HG02763 (cell line): ENCODE results near the gene ARRB2.
"Not testable (repeated sequence)": the region's sequence is repeated elsewhere in the genome, so short reads cannot be mapped to it uniquely, and the experiment has no call there.

Source experiments
- ATAC-seq: cut with Tn5 transposase; IDR thresholded peaks from one replicate; pipeline ENCODE4 v1.9.1; 2021; ENCODE audit warnings: mild to moderate bottlenecking, moderate library complexity; ENCODE audit not compliant: unreplicated experiment

The ARRB2 gene

DNA sequence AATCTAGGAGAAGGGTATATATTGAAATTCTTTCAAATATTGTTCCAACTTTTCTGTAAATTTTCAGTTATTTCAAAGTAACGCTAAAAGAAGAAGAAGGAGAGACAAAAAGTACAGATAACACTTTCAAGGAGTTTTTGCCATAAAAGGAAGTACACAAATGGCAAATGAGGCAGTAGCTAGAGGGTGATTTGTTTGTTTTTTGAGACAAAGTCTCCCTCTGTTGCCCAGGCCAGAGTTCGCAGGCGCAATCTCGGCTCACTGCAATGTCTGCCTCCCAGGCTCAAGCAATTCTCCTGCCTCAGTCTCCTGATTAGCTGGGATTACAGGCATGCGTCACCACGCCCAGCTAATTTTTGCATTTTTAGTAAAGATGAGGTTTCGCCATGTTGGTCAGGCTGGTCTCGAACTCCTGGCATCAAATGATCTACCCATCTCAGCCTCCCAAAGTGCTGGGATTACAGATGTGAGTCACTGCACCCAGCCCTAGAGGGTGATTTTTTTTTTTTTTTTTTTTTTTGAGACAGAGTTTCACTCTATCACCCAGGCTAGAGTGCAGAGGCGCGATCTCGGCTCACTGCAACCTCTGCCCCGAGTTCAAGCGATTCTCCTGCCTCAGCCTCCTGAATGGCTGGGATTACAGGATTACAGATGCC lies 10.9 kb upstream of the ARRB2 start:
- not testable (repeated sequence) for ATAC-seq

DNA sequence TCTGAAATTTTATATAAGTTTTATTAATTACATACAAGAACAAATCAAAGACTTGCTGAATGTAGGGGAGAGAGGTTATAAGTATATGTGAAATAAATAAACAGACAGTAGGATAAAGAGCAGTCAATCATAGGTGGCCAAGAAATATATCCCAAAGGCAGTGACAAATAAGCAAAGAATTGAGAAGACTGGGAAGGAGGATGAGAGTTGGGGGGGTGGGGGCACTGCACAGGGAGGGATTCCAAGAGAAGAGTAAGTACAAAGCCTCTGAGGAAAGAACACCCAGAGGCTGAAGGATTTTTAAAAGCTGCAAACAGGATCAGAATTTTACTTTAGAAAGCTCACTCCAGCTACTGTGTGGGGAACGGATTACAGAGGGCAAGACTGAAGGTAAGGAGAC lies 9.3 kb upstream of the ARRB2 start:
- ATAC-seq = no peak

DNA sequence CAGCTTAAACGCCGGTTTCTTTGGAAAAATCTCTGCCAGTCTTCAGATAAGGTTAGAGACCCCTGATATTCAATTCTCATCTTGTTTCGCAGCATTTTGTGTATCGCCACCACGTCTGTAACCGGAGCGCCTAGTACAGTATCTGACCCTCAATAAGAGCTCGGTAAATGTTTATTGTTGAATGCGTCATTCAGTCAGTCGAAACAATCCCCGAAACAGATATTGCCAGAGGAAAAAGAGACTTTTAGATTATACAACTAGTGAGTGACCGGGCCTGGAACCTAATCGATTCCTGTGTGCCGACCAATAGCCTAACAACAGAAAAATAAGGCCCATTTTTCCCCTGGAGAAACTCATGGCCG lies 7.1 kb upstream of the ARRB2 start:
- ATAC-seq = no peak

DNA sequence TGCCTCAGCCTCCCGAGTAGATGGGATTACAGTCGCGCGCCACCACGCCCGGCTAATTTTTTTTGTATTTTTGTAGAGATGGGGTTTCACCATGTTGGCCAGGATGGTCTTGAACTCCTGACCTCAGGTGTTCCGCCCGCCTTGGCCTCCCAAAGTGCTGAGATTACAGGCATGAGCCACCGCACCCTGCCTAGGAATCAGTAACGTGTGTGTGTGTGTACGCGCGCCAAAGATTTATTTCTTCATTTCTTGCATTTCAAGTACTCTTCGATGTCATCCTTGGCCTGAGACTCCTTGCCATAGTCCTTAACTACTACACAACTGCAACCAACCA lies 5.9 kb upstream of the ARRB2 start:
- not testable (repeated sequence) for ATAC-seq

DNA sequence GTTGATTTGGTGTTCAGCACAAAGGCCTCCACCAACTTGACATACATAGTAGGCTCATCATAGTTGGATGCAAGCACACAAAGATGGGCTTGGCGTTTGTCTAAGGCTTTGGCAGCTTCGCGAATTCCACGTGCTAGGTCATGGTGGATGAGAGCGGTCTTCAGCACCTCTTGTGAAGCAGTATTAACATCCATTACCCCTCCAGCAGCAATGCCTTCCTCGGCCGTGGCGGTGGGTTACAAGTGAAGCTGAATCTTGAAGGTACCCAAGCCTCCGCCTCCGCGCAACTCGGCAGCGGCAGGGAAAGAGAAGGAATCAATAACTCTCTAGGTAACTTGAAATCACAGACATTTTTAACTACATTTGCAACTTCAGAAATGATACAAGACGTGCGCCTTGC lies 5.4 kb upstream of the ARRB2 start:
- ATAC-seq = no peak

DNA sequence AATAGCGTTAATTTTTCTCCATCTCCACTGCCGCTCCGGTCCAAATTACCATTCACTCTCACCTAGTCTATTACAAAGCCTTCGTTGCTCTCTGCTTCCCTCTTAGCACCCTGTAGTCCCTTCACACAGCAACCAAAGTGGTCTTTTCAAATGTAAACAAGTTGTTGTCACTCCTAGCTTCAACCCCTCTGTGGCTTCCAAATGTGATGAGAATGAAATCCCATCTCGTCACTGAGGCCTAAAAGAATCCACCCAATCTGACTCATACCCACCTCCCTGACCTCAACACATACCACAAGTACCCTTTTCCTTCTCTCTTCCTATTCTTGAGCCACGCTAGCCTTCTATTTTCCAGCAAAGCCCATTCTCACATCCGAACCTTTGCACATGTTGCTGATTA lies 4.3 kb upstream of the ARRB2 start:
- ATAC-seq = no peak

DNA sequence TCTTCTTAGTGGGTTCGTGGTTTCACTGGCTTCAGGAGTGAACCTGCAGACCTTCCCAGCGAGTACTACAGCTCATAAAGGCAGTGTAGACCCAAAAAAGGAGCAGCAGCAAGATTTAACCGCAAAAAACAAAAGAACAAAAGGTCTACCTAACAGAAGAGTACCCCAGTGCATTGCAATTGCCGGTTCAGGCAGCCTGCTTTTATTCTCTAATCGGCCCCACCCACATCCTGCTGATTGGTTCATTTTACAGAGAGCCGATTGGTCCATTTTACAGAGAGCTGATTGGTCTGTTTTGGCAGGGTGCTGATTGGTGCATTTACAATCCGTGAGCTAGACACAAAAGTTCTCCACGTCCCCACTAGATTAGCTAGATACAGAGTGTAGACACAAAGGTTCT lies 2.0 kb upstream of the ARRB2 start:
- no peak for ATAC-seq

DNA sequence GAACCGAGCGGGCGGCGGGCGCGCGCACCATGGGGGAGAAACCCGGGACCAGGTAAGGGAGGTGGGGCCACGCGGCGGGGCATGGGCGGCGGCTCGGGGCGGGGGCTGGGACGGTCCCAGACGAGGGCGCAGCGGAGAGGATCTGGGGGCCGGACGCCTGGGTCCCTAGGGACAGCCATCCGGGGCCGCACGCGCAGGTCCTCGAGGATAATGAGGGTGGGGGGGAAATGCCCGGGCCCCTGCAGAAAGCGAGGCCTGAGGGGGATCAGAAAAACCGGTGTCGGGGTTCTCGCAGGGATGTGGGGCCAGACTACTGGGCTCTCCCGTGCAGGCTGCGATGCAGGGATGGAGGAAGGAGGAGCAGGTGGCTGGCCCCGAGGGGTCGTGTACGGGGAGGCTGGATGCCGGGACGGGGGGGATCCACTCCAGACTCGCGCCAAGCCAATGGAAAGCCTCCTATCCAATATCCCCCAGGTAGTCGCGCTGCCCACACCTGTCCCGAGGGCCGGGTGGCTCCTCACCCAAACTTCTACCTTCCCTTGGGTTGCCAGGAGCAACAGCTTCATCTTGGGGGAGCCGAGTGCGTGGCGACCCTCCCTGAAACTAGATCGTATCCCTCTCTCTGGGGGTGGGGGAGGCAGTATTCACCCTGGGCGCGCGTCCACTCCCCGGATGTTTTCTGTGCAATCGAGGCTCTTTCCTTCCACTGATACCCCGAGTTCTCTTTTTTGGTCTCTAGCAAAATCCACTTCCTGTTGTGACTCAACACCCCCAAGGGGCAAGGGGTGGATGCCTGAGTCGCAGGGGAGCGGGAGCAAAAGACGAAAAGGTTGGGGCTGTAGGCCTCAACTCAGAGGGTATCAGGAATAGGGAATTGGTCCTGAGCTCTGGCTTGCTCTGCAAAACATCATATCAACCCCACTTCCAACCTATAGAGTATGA lies 532 bp downstream of the ARRB2 start:
- ATAC-seq = no peak

DNA sequence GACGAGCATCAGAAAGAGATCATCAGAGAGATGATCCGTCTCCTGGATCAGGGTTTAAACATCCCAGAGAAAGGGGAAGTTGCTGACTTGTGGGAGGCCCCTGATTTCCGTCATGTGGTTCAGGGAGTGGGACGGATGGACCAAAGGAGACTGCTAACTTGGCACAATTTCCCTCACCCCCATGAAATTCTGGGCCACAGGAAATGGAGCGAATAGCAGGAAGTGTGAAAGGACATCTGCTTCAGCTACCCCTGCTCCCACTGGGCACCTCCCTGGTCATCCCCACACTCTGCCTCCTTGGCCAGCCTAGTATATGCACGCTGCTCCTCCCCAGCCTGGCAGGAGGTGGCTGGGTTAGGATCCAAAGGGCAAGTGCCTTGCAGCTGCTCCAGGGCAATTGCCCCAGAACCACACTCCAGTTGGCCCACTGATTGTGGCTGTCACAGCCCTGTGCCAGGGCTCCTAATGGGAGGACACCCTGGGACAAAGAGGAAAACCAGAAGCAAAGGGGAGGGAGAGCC lies 1.3 kb downstream of the ARRB2 start:
- no peak for ATAC-seq

DNA sequence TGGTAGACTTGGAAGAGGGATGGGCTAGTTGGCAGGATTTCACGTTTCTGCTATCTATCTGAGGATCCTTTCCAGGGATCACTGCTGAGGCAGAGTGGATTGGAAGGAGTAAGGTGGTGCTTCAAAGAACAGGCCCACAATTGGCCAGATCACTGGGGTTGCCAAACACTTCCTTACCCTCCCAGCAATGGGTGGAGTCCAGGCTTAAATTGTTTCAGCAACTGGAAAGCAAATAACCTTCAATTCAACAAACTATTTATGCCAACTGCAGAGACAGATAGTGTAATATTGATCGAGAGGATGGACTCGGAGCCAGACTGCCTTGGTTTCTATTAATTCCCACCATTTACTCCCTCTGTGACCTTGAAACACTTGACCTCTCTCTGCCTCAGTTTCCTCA lies 2.1 kb downstream of the ARRB2 start:
- ATAC-seq = no peak

DNA sequence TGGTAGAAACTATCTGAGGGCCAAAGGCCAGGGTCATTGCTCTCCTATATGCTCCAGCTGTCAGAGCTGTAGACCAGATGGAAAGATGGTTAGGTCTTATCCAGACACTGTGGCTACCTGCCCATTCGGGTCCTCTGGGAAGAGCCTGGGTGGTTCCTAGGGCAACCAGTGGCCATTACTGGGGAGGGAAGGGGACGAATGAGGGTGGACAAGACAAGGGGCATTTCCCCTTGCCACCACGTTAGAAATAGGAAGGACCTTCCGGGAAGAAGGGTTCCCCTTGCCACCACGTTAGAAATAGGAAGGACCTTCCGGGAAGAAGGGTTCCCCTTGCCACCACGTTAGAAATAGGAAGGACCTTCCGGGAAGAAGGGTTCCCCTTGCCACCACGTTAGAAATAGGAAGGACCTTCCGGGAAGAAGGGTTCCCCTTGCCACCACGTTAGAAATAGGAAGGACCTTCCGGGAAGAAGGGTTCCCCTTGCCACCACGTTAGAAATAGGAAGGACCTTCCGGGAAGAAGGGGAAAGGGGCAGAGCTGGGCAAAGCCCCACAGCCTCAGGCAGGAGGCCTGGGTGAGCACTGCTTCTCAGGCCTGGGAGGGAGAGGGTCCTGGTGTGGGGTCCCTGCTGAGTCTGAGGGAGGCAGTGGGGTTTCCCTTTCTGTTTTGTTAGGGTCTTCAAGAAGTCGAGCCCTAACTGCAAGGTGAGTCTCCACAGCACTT lies 4.1 kb downstream of the ARRB2 start:
- ATAC-seq = not testable (repeated sequence)

DNA sequence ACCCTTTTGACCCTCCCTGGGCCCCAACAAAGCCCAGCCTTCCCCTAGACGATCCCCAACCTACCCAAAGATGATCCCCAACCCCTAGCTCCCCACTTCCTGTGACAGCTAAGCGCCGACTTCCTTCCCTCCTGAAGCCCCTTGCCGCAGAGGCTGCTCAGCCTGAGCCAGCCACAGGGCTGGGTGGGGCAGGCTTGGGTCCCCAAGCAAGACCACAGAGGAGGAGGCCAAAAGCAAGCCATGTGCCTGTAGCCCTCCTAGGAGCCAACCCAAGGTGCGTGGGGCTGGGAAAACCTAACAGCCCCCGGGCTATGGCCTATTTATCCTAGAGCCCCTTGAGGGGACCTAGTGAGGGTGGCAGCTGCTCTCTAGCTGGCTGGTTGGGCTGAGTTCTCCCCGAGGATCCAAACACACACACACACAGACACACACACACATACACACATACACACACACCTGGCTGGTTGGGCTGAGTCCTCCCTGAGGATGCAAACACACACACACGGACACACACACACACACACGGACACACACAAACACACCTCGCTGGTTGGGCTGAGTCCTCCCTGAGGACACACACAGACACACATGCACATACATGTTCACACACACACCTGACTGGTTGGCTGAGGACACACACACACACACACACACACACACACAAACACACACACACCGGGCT lies 4.8 kb downstream of the ARRB2 start:
- no peak for ATAC-seq

DNA sequence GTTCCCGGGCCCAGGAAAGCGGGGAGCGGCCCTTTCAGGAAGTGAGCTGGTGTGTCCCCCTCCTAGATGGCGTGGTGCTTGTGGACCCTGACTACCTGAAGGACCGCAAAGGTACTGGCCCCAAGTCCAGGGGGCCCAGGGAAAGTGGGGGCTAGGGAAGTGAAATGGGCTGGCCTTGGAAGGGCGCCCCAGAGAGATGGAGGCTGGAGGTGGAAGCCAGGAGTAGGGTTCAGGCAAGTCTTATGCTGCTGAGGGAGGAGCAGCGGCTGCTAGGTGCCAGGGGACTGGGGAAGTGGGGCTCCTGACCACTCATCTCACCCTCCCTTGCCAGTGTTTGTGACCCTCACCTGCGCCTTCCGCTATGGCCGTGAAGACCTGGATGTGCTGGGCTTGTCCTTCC lies 5.6 kb downstream of the ARRB2 start:
- no peak for ATAC-seq

DNA sequence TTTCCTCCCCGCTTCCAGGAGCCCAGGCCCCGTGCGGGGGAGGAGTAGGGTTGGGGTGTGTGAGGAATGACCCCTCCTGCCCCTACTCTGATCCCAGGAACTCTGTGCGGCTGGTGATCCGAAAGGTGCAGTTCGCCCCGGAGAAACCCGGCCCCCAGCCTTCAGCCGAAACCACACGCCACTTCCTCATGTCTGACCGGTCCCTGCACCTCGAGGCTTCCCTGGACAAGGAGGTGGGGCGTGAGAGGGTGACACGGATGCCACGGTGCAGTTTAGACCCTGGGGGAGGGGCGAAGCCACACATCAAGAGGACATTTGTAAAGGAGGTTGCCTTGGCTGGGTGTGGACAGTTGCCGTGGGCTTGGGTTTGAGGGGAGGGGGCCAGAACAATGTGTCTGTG lies 7.4 kb downstream of the ARRB2 start:
- ATAC-seq = no peak

DNA sequence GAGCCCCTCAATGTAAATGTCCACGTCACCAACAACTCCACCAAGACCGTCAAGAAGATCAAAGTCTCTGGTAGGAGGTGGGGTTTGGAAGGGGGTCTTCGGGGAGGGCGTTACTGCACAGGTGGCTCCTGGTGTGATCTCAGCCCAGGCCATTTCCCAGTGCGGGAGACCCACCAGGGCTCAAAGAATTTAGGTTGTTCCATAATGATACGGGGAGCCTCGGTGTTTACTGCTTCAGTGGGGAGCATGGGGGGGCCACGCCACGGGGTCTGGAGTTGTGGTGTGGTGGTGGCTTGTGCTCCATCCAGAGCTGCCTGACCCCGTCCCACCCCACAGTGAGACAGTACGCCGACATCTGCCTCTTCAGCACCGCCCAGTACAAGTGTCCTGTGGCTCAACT lies 7.8 kb downstream of the ARRB2 start:
- no peak for ATAC-seq

DNA sequence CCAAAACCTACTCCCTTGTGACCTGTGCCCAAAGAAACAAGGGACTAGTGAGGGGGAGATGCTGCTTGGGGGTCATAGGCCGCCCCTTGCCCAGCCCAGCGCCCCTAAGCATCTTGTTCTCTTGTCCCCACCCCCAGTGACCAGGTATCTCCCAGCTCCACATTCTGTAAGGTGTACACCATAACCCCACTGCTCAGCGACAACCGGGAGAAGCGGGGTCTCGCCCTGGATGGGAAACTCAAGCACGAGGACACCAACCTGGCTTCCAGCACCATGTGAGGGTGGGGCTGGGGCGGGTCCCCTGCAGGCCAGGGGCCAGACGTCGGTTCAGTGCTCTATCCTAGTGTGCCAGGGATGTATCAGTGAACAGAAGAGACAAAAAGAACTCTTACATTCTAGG lies 8.7 kb downstream of the ARRB2 start:
- ATAC-seq = no peak

DNA sequence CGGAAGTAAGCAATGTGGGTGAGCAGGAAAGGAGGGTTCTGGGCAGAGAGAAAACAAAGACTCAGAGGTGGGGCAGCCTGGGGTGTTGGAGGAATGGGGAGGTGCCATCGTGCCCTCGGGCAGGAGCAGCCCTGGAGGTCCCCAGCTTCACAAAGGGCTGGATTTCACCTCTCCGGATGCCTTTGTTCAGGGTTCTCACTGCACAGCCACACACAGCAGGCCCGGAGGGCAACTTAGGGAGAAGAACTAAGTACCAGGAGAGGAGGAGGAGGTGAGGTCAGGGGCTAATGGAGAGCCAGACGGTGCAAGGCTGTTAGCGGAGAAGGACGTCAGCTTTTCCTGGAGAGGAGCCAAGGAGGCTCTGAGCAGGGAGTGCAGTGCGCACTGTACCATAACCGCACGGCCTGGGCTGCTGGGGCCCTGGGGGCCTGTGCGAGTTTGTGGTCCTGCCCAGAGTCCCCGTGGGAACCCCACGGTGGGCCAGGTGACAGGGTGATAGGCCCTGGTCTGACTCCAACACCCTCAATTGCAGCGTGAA lies 9.3 kb downstream of the ARRB2 start:
- no peak for ATAC-seq

DNA sequence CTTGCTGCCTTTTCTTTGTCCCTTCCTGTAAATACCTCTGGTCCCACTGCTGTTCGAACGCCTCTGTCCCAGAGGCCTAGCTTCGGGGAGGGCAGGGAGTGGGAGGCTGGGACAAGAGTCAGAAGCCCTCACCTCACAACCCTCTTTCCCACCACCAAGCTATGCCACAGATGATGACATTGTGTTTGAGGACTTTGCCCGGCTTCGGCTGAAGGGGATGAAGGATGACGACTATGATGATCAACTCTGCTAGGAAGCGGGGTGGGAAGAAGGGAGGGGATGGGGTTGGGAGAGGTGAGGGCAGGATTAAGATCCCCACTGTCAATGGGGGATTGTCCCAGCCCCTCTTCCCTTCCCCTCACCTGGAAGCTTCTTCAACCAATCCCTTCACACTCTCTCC lies 10.4 kb downstream of the ARRB2 start:
- ATAC-seq = no peak

DNA sequence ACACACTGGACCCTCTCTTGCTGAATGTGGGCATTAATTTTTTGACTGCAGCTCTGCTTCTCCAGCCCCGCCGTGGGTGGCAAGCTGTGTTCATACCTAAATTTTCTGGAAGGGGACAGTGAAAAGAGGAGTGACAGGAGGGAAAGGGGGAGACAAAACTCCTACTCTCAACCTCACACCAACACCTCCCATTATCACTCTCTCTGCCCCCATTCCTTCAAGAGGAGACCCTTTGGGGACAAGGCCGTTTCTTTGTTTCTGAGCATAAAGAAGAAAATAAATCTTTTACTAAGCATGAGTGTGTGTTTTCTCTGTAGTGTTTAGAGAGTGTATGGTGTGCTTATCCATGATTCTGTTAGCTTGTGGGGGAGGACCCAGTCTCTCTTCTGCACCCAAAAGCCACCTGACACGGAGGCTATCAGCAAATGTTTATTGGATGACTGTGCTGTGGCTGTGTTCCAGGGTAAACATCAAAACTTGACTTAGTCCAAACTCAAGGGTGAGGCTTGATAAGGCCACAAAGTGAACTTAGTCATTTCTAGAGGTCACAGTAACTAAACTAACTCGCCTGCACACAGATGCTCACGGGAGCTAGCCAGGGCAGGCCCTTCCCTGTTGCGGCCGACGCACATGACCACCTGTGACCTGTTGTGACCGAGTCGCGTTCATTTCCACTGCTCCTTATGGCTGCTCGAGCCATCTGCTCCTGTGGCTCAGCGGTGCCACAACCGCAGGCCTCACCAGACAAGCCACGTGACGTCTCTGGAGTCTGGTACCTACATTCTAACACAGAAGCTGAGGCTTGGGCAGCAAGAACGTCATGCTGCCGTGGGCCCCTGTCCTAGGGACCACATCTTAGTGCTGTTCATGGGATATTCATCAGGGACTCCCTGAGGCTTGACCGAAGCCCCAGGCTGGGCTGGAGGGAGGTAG lies 11.0 kb downstream of the ARRB2 start:
- ATAC-seq = no peak
